ENCODE results near the gene TRAP1. TPM values are rescaled to one million over a fixed set of nuclear protein-coding genes. Genes with fewer than 3 reads are reported as not detected.

The TRAP1 gene
- total RNA-seq, 1 donor from 2014 or later: 104 TPM

DNA sequence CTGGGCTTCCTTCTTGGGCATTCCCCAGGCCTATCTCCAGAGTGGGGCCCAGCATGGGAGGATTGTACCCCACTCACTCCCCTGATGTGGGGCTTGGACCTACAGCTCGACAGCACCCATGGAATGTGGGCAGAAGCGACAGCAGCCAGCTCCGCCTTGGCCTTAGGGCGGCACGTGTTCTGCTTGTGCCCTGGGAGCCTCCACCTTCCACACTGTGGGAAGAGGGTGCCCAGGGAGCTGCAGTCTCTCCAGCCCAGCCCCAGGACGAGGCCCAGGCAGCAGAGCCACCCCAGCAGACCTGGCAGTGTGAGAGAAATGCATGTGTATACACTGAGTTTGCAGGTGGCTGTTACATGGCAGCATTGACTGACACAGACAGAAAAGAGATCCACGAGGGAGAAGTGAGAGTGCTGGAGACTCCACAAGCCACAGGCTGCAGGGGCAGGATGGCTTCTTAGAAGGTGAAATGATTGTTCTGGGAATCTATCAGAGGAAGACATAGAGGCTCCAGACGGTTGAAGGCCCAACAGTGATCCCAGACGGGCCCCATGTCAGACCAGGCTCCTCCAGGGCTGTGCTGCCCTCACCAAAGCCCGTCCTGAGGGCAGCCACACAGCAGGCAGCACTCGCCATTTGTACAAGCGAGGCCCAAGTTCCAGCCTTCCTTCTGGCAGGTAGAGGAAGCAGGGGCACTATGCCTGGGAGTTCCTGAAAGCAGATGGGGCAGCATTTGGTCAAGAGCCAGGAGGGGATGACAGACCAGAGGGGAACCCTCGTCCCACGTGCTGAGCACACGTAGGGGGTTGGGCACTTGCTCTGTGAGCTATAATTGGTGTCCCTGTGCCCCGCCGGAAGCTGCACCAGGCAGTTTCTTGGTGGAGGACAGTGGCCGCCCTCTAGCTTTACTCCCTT lies 65.6 kb downstream of the TRAP1 start:
- DNase-seq (ENCODE audit: low read depth in 2 of 2): no peak

DNA sequence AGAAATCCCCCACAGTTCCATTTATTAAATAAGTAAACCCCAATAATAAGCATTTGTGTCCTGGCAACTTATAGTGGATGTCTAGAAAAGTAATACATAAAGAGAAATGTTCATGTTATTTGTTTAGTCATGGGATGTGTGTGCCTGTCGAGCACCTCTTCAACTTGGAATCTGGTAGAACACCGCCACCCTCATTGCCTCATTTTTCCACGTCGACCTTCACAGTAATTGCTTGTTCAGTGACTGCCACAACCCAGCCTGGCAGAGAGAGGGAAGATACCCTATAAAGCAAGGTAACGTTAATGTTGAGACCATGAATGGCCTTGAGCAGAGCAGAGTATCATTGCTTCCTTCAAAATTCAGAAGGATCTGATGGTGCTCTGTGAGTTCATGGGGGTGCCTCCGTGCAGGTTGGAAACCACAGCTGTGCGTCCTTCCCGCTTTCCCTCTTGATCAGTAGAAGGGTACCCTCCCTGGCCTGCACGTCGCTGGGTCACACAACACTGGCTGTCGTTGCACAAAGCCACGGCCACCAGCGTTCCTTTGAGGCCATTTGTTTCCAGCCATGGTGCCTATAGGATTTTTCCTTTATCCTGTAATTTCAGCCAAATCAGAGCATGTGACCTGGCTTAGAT lies 66.6 kb downstream of the TRAP1 start:
- DNase-seq (ENCODE audit: low read depth in 2 of 2): no peak

DNA sequence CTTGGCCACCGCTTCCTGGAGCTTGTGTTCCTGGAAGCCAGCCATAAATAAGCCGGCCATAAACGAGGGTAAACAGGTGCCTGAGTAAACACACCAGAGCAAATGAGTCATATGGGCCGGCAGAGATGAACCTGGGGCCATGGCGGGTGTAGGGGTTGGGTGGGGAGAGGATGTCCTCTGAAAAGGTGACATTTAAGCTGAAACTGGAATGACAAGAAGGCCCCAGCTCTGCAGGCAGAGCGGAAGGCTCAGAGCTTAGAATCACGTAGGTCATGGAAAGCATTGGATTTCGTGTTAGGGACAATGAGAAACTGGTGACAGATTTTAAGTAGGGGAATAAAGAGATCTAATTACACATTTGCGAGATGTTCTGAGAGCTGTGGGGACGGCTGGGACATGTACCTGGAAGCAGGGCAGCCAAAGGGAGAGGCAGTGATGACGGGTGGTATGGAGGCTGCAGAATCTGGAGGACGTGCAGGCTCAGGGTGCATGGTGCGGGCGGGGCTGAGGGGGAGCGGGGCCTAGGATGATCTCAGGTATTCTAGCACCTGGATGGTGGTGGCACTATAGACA lies 70.9 kb downstream of the TRAP1 start:
- peak; percentile 63 to 88 for DNase-seq (ENCODE audit: low read depth in 2 of 2)

DNA sequence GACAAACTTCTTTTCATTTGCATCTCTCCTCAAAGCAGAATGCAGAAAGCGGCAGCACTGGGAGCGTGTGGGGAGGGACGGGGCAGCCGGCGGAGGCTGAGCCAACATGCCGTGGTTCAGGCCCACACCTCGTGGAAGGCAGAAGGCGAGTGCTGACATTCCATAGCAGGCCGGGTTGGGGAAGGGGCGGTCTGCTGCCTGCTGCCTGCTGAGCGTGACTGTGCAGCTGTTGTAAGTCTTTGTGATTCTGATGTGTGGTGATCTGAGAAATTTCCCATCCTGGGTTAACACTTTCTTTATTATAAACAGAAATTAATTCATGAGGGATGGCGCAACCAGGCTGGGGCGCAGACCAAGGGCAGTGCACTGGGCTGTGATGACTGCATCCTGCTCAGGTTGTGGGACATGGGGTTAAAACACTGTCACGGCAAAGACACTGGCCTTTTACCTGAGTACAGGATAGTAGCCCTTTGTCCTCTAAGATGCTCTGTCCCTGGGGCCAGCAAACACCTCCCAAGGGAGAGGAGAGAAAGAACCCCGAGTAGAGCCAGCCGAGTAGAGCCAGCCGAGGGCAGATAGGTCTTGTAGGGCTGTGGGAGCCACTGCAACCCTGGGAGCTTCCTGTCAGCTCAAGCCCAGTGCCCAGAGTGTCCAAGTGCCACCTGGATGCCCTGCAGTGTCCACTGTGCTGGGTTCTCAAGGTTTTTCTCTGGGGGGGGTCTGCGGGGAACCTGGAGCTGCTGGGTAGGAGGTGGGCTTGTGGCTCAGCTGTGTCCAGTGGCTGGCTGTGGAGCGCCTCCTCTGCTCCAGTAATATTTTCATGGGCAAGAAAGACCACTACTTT lies 71.6 kb downstream of the TRAP1 start:
- DNase-seq (ENCODE audit: low read depth in 2 of 2): no peak

DNA sequence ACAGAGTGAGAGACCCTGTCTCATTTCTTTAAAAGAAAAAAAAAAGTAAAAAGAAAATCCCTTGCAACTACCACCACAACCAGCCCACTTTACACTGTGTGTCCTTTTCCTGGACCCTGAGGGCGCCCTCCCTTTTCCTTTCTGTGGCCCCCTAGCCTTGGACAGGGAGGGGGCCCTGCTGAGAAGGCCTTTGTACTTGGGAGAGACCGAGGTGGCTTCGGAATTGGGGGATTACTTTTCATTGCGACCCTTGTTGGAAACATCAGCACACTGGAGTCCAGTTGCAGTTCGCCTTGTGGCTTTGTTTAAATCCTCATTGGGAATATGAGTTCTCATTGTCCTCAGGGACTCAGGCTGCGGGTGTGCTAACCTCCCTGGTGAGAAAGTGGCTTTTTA lies 72.2 kb downstream of the TRAP1 start:
- no peak for DNase-seq (ENCODE audit: low read depth in 2 of 2)

DNA sequence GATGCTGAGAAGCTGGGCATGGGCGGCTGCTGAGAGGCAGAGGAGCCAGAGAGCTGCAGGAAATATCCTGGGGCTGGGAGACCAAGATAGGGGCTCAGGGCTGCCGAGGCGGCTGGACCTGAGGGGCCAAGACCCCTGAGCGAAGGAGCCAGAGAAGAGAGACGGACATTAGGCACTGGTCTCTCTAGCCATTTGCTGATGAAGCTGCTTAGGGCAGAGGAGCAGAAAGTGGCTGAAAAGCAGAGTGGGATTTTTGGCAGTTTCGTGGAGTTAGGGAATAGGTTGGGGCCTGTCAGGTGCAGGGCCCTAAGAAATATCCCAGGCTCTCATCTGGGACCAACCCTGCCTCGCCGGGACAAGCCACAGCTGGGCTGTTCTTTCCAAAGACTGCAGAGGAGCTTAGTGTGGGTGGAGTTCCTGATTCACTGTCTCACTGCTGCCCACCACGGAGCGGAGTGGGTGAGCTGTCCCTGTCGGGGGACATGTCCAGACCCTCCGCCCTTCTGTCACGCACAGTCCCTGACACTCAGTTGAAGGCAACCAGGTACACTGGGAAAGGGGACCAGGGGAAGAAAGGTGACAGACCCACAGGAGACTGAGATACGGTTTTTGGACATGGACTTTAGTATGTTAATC lies 74.1 kb downstream of the TRAP1 start:
- no peak for DNase-seq (ENCODE audit: low read depth in 2 of 2)

DNA sequence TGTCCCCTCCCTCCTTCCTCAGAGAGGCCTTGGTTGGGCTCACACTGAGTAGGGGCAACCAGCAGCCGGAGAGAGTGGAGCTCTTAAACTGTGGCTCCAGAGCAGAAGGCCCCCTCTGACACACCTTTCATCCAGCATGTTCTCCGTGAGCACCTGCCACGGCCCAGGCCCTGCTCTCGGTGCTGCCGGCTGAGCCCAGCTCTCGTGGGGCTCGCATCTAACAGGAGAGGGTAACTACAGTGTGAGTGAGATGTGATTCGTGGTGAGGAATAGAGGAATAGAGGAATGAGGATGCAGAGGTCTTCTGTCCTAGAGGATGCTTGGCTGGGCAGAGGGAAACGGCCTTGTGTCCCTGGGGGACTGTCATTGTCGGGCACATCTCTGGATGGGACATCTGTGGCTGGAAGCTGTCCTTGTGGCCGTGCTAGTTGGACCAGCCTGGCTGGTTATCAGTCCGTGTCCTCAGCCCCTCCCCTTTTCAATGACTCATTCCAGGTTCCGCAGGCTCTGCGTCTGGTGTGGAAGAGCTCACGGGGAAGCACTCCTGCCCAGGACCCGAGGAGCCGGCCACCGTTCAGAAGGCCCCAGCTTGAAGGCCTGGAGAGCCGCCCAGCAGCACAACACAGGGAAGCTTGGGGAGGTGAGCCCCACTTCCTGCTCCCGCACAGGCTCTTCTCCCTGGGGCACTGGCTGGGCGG lies 74.8 kb downstream of the TRAP1 start:
- DNase-seq (ENCODE audit: low read depth in 2 of 2): peak; percentile 32 to 69

DNA sequence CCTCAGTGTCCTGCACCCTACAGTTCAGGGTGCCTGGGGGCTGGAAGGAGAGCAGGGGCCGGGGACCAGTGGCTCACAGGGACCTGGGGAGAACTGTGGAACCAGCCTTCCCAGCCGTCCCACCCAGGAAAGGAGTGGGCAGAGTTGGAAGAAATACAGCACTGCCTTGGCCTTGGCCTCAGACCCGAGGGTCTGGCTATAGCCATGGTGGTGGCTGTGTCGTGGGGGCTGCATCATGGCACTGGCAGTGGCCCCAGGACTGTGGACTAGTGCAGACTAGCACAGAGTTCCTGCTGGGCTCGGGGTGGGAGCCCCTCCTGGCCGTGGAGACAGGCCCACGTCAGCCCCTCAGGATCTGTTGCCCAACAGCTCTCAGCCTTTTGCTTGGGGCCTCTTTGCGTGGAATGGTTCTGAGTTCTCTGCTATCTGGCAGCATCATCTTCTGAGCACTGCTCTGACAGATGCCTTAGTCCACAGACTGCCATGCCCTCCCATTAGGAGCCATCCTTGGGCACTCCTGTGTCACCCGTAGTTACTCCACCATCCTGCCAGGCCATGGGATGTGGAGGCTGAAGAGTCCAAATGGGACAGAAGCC lies 75.4 kb downstream of the TRAP1 start:
- no peak for DNase-seq (ENCODE audit: low read depth in 2 of 2)

DNA sequence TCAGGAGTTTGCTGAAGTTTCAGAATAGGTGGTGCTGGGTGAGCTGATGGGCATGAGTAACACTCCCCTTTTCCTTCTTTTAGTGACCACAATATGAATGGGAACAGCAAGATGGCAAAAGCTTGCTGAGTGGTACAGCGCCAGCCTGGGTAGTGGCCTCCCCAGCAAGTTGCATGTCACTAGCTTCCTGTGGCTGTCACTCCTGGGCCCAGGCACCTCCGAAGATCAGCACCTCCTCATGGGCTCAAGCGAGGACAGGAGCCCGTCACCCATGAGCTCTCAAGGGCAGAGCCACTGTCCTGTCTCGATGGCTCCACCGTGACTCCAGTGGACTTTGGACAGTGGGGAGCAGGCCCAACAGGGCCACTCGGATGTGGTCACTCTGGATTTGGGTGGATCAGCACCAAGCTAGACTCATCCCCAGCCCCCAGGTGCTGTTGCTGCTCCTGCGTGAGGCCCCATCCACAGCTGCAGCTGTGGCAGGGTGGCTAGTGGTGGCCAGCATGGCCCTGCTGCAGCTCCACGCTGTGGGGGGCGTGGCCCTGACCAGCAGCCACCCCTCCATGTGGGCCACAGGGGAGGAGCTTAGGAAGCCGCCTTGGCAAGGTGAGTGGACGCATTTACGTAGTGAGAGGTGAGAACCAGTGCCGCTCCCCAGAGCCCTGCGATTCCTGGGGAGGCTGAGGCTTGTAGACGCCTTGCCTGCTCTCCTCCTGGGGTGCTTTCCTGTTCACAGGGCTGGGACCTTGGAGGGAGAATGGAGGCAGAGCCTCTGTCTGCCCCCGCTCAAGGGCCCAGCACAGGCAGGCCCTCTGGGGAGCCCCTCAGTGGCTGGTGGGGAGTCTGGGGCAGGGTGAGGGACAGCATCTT lies 76.5 kb downstream of the TRAP1 start:
- no peak for DNase-seq (ENCODE audit: low read depth in 2 of 2)

DNA sequence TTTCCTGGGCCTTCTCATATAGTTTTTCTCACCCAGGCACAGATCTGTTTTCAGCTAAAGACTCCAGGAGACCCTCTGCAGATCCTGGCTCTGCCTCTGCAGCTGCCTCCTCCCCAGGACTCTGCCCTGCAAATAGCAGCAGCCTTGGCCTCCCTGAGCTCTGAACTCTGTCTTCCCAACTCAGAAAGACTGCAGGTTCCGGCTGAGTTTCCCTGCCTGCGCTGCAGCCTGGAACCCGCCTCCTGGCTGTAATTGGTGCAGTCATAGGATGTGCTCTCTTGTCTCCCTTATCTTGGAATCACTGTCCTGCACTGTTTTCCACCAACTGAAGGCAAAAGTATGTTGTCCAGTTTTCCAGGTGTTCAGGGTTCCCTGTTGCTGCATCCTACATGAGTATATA lies 77.1 kb downstream of the TRAP1 start:
- no peak for DNase-seq (ENCODE audit: low read depth in 2 of 2)

DNA sequence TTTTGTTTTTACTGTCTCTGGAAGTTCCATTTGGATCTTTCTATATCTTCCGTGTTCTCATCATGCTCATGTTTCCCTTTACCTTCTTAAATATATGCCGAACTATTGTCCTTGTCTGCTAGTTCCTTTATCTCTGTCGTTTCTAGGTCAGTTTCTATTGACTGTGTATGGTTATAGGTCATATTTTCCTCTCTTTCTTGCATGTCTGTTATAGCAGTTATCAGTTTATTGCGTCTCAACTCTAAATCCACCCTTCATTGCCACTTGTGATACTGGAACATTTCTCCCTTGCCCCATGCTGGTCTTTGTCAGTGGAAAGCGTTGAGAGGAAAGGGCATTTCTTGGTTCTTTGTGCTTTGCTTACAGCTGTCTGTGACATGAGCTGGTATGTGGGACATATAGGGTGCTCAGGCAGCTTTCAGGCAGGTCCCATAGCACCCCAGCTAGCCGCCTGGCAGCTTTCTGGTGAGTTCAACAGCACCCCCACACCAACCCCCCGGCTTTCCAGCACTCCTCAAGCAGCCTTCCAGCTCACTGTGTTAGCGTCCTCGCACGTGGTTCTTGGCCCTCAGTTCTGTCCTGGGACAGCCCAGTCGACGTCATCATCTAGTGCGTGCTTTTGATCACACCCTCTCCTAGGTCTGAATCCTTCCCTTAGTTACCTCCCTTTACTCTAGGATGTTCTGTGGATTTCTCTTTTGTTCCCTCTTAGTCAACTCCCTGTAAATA lies 78.2 kb downstream of the TRAP1 start:
- DNase-seq (ENCODE audit: low read depth in 2 of 2): no peak

DNA sequence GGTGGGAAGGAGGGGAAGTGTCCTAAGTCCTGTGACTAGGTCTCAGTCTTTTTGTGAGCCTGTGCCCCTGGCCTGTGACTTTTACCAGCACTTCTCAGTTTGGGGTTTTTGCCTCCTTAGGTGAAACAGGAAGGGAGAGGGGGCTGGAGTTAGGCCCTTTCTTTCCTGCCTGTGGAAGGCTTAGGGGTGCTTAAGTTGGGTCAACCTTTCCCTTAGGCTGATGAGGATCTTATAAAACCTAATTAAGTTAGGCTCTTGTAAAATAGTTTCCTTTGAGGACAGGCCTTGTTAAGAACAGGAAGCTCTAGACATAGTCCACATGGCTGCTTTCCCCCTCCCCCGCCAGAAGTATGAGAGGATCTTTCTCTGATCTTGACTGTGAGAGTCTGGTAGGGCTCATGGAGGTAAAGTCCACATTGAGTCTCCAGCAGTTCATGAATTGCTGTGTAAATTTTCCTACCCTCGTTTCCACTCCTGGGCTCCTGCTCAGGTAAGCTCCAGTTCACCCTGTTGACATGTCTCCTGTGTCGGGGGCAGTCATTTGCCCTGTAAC lies 79.9 kb downstream of the TRAP1 start:
- DNase-seq (ENCODE audit: low read depth in 2 of 2): no peak

DNA sequence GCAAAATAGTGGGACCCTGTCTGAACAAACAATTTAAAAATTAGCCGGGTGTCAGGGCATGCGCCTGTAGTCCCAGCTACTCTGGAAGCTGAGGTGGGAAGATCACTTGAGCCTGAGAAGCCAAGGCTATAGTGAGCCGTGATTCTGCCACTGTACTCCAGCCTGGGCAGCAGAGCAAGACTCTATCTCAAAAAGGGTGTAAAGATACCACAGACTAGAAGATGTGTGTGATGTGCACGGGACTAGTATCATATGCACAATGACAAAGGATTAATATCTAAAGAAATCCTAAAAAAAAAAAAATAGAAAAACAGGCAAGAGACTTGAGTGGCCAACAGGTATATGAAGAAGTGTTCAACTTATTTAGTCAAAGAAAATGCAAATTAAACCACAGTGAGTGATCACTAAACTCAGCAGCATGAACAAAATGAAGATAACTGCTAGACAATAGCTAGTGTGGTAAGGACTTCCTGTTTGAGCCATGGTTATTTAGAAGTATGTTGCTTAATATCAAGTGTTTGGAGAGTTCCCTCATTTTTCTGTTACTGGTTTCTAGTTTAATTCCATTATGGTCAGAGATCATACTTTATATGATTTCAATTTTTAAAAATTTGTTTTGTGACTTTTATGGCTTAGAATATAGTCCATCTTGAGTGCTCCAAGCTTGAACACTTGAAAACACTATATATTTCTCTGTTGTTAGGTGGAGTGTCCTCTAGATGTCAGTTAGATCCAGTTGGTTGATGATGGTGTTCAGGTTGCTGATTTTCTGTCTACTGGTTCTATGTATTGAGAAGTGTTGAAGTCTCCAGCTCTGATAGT lies 91.2 kb downstream of the TRAP1 start:
- no peak for DNase-seq (ENCODE audit: low read depth in 2 of 2)

DNA sequence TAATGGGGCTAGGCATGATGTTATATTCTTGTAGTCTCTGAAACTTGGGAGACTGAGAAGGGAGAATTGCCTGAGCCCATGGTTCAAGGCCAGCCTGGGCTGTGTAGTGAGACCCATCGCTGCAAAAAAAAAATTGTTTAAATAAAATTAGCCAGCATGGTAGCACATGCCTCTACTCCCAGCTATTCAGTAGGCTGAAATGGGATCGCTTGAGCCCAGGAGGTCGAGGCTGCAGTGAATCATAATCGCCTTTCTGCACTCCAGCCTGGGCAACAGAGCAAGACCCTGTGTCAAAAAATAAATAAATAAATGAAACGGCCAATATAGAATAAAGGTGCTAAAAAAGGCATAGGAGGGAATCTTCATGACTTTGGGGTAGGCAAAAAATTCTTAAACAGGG lies 92.0 kb downstream of the TRAP1 start:
- DNase-seq (ENCODE audit: low read depth in 2 of 2): no peak

DNA sequence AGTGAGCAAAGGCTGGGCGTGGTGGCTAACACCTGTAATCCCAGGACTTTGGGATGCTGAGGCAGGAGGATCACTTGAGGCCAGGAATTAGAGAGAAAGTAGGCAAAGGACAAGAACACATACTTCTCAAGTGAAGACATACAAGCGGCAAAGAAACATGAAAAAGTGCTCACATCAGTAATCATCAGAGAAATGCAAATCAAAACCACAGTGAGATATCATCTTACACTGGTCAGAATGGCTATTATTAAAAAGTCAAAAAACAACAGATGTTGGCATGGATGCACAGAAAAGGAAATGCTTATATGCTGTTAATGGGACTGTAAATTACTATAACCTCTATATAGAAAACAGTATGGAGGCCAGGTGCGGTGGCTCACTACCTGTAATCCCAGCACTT lies 93.7 kb downstream of the TRAP1 start:
- no peak for DNase-seq (ENCODE audit: low read depth in 2 of 2)

DNA sequence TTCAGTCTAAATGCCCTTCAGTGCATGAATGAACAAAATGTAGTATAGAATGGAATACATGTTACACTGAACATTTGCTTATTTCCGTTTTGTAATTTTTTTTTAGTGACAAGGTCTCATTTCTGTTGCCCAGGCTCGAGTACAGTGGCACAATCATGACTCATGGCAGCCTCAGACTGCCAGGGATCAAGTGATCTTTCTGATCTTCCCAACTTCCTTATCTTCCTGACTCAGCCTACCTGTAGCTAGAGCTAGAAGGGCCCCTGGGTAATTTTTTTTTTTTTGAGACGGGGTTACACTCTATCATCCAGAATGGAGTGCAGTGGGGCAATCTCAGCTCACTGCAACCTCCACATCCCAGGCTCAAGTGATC lies 98.6 kb downstream of the TRAP1 start:
- peak in 1 of 2 donors; percentile 11 for DNase-seq (ENCODE audit: low read depth in 2 of 2)
